GM18498 (cell line): ENCODE results near the gene ZNF674.

Source experiments
- ATAC-seq: cut with Tn5 transposase; IDR thresholded peaks from one replicate; pipeline ENCODE4 v1.9.1; 2021; ENCODE audit warnings: mild to moderate bottlenecking, moderate library complexity; ENCODE audit not compliant: unreplicated experiment

The ZNF674 gene

GRCh38 chrX:46545111-46546005 is at the start of gene ZNF674:
Gene ZNF674 (minus strand): TSS chrX:46545421. CDS start chrX:46542087, 3,334 bp downstream.
- ATAC-seq = peak; percentile 91

DNA sequence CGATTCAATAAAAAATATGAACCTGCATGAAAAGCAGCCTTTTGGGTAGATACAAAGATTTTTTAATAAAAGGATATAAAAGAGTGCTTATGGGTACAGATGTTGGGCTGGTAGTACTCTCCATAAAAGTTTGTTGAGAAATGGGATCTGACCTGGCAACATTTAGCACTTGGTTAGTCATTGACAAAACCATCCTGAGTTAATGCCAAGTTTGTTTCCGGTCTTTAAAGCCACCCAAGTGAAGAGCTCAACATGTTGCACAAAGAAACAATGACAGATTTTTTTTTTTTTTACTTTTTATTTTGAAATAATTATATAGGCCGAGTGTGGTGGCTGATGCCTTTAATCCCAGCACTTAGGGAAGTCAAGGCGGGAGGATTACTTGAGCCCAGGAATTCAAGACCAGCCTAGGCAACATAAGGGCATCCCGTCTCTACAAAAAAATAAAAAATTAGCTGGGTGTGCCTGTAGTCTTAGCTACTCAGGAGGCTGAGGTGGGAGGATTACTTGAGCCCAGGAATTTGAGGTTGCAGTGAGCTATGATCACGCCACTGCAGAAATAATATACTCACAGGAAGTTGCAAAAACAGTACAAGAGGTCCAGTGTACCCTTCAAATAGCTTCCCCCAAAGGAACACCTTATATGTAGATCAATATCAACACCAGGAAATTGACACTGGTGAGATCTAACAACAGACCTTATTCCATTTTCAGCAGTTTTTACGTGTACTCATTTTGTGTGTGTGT is 44.9 kb upstream of the ZNF674 start:
- ATAC-seq = no peak

DNA sequence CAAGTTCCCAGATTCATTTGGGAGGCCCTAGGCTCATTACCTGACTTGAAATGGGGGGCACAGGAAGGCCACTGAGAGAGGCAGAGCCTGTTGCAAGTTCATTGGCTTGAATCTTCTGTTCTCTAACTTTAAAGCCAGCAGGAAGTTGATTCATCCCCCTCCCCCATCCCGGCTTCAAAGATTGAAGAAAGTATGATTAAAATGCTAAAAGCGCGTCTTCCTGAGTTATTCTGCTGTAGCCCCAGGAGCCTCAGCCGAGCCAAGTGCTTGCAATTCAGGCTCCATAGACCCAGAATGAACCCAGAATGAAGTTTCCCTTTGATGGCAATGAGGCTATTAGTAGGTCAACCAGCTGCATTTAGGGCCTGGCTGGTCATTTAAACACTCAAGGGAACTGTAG is 43.0 kb upstream of the ZNF674 start:
- ATAC-seq = no peak

GRCh38 chrX:46587753-46588171 is 42.5 kb upstream of the ZNF674 start:
- no peak for ATAC-seq

- no peak for ATAC-seq
These were observed 41.9 kb upstream of the ZNF674 start for GRCh38 chrX:46587158-46587557.

- no peak for ATAC-seq
These were observed 39.5 kb upstream of the ZNF674 start for GRCh38 chrX:46584736-46585135.

DNA sequence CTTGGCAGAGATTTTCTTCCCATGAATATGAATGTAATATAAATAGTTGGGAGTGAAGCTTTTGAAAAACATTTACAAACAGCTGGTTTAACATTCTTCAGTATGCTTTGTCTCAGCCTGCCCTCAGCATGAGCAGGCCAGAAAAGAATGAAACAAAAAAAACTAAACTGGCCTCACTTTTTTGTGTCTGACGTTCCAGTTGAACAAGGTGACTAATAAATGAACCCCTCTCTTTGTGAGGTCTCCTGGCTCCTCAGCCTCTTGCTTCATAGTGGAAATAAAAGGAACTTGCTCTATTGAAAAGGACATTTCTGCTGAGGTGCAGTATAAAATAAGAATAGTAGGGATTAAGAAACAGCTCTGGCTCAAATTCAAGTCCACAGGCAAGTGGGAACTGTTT is 37.7 kb upstream of the ZNF674 start:
- no peak for ATAC-seq

DNA sequence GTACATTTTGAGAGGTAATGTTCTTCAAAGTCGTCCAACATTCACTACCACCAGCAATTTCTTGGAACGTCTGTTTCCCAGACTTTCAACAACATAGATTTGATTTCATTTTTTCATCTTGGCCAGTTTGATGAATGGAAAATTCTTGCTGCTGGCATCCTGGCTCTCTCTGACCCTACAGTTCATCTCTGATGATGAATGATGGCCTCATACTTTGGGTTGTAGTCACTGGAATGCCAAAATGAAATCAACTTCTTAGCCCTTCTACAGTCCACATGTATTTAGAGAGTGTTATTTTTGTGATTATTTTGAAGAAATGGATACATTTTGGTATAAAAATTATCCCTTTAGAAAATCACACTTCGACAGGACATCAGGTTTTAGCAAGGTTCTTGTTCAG is 37.1 kb upstream of the ZNF674 start:
- no peak for ATAC-seq

DNA sequence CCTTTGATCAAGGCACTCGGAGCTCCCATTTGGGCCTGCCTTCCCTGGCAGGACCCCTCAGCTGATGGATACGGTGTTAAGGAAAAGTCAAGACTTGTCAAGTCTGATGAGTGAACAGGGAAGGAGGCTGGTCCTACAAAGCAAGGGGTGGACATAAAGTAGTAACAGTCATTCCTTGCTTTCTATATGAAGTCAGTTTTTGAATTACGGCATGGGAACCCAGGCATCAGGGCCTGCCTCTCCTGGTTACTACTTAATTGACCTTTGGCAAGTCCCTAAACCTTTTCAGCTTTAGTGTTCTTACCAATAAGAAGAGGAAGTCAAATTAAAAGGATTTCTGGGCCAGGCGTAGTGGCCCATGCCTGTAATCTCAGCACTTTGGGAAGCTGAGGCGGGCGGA is 35.4 kb upstream of the ZNF674 start:
- ATAC-seq = no peak

GRCh38 chrX:46579250-46579649 is 34.0 kb upstream of the ZNF674 start:
- no peak for ATAC-seq

DNA sequence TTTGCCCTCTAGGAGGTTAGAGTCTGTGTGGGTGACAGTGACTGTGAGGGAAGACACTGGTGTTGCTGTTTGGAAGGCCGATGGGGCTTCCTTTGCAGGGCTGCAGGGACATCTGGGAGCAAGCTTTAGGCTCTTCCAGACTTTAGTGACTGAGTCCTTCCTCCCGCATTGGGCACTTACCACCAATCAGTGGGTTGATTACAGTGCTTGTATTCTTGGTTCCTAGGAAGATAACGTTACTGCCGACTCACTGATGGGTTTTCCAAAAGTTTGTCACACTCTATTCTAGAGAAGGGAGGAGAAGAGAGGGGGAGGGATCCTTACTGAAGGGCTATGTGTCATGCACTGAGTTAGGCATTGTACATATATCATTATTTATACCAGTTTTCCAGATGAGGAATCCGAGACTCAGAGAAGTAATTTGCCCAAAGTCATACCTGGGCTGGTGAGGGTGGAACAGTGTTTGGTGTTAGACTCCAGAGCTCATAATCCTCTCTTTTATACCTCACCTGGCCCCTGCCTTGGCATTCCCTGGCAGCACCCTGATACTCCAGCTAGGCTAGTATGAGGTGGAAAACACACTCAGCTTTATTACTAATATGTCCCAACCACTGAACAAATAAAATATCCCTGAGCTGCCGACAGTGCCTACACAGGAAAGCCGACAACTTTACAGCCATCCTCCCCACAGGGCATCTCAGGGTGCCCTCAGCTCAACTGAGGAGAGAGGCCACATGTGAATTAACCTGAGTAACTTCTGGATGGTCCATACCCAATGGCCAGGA is 32.2 kb upstream of the ZNF674 start:
- ATAC-seq = no peak

DNA sequence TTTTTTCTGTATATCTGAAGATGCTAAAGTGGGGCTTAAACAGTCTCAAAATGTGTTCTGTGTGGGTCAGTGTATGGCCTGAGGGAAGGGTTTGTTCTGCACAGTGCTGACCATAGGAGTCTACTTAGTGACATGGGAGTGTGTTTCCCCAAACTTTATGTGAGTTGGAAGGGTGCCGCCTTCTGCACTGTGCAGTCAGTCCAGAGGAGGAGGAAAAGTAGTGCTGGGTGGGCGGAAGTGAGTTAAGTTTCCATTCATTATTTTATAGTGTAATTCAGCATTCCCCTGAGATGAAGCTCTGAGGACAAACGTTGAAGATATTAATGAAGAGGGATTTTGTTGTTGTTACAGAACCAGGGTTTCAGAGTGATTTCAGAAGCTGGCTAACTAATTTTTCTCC is 31.2 kb upstream of the ZNF674 start:
- ATAC-seq = no peak

- ATAC-seq = no peak
These were observed 30.8 kb upstream of the ZNF674 start for GRCh38 chrX:46575991-46576392.

- ATAC-seq = no peak
These were observed 30.4 kb upstream of the ZNF674 start for GRCh38 chrX:46575586-46575985.

DNA sequence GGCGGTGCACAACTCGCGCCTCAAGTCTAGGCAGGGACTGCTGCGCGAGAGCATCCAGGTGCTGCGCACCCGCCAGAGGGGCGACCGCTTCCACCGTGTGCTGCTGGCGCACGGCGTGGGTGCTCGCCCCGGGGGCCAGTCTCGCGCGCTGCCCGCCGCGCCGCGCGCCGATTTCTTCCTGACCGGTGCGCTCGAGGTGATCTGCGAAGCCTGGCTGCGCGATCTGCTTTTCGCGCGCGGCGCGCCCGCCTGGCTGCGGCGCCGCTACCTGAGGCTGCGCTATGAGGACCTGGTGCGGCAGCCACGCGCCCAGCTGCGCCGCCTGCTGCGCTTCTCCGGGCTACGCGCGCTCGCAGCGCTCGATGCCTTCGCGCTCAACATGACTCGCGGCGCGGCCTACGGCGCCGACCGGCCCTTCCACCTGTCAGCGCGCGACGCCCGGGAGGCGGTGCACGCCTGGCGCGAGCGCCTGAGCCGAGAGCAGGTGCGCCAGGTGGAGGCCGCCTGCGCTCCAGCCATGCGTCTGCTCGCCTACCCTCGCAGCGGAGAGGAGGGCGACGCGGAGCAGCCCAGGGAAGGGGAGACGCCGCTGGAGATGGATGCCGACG is 29.7 kb upstream of the ZNF674 start:
- ATAC-seq = peak; percentile 21

DNA sequence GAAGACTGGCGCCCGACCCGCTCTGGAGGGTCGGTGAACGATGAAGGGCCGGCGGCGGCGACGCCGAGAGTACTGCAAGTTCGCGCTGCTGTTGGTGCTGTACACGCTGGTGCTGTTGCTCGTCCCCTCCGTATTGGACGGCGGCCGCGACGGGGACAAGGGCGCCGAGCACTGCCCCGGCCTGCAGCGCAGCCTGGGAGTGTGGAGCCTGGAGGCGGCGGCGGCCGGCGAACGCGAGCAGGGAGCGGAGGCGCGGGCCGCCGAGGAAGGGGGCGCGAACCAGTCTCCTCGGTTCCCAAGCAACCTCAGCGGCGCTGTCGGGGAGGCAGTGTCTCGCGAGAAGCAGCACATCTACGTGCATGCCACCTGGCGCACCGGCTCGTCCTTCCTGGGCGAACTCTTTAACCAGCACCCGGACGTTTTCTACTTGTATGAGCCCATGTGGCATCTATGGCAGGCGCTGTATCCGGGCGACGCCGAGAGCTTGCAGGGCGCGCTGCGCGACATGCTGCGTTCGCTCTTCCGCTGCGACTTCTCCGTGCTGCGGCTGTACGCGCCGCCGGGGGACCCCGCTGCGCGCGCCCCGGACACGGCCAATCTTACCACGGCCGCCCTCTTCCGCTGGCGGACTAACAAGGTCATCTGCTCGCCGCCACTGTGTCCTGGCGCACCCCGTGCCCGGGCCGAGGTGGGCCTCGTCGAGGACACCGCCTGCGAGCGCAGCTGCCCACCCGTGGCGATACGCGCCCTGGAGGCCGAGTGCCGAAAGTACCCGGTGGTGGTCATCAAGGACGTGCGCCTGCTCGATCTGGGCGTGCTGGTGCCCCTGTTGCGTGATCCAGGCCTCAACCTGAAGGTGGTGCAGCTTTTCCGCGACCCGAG is 28.9 kb upstream of the ZNF674 start:
- peak; percentile 46 for ATAC-seq

GRCh38 chrX:46573331-46573891 is 28.2 kb upstream of the ZNF674 start, which contains the start of gene CHST7:
Gene CHST7 (plus strand): TSS chrX:46573765. CDS start chrX:46573932, 167 bp downstream.
- peak; percentile 57 for ATAC-seq

DNA sequence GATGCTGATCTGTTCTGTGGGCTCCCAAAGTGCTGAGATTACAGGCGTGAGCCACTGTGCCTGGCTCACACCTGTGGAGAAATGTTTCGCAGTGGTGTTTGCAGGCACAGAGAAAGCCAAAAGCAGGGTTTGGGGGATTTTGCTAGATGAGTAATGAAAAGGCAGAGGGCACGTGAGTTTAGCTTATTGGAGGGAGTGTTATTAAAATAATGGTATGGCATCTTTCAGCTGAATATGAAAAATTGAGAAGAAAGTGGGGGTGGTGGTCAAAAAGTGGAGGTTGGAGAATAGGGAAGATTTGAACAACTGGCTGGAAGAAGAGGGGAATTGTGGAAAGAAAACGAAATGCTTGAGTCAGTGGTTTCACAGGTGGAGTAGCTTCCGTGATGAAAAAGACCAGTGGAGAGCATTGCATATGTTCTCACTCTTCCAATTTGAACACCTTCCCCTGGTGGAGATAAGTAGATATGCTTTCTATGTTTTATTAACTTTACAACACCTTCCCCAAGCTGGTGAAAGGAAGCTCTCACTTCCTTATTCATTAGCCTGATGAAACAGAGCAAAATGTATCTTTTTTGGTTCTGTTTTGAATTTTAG is 27.2 kb upstream of the ZNF674 start:
- peak; percentile 41 for ATAC-seq
